Kidney (tissue), 14 donors: ENCODE data around the gene DLG4. TPM values are rescaled to one million over a fixed set of nuclear protein-coding genes. Genes with fewer than 3 reads are reported as not detected.
"Not testable (repeated sequence)": the region's sequence is repeated elsewhere in the genome, so short reads cannot be mapped to it uniquely, and the experiment has no call there.

Experiments
- DNase-seq, 5 donors: peaks; one replicate each; pipeline ENCODE4 v3.0.0-alpha.2; 2013 to 2020
- FAIRE-seq: peaks from 2 replicates; lab custom pipeline; 2012; peaks lifted over from hg19 to GRCh38; lab: Jason Lieb, UNC
- H3K27ac ChIP-seq, 2 donors: one replicate each; pipeline ENCODE4 v1.7.0; 2013; ENCODE audit warnings: low read depth in 2 of 2, low read length in 2 of 2, inconsistent platforms in 1 of 2
- H3K27me3 ChIP-seq: one replicate; pipeline ENCODE4 v1.7.1; 2013; ENCODE audit warnings: low read length, inconsistent platforms; ENCODE audit not compliant: control insufficient read depth, insufficient read depth
- H3K36me3 ChIP-seq, 3 donors: one replicate each; pipeline versions ENCODE4 v1.7.0 to v1.7.1; 2013; ENCODE audit warnings: low read length in 3 of 3, control low read depth in 1 of 3, inconsistent platforms in 1 of 3; ENCODE audit not compliant: insufficient read depth in 3 of 3, control insufficient read depth in 2 of 3
- H3K4me1 ChIP-seq, 3 donors: one replicate each; pipeline versions ENCODE4 v1.7.0 to v1.7.1; 2013; ENCODE audit warnings: low read length in 3 of 3, inconsistent platforms in 1 of 3, low read depth in 1 of 3; ENCODE audit not compliant: control insufficient read depth in 2 of 3, insufficient read depth in 2 of 3
- H3K4me3 ChIP-seq, 3 donors: one replicate each; pipeline versions ENCODE4 v1.7.0 to v1.8.1; 2013; ENCODE audit warnings: low read length in 3 of 3, control low read depth in 1 of 3, inconsistent platforms in 1 of 3
- H3K9ac ChIP-seq, 3 donors: one replicate each; pipeline versions ENCODE4 v1.7.0 to v1.7.1; 2013; ENCODE audit warnings: low read length in 3 of 3, control low read depth in 1 of 3, inconsistent platforms in 1 of 3
- H3K9me3 ChIP-seq, 3 donors: one replicate each; pipeline versions ENCODE4 v1.7.0 to v1.7.1; 2013; ENCODE audit warnings: low read length in 3 of 3, control low read depth in 1 of 3, inconsistent platforms in 1 of 3; ENCODE audit not compliant: control insufficient read depth in 2 of 3, insufficient read depth in 1 of 3
- CTCF ChIP-seq: IDR thresholded peaks from 3 replicates; pipeline ENCODE4 v1.5.1; 2012; ENCODE audit warnings: mild to moderate bottlenecking, moderate library complexity, borderline replicate concordance; ENCODE audit not compliant: insufficient read depth; ENCODE audit errors: extremely low read depth
- intact Hi-C: fragments of 100-400 bp; cut with DNase I; formaldehyde crosslinking; loops from one replicate; pipeline ENCODE4 v1.11.1; 2022
- polyA plus RNA-seq: library from polyadenylated mRNA; stranded (reverse); fragments of 350-450 nt; fragmentation: Illumina TruSeq; extraction: RNeasy Lipid Tissue Mini Kit (QIAGEN cat#74804); gene quantifications from one replicate; pipeline ENCODE4 v1.2.3, GENCODE V29; 2014; ENCODE audit warnings: low read depth, low replicate concordance; ENCODE audit not compliant: insufficient read depth
- total RNA-seq: library from RNA; stranded (reverse); fragmentation: NEBNext Ultra II Directional; extraction: Animal tissue kit (Norgen Biotek cat#: 25700); gene quantifications from one replicate; pipeline ENCODE4 v1.2.1, GENCODE V29; 2021
- donor health status: control.
- donor health status: control.
- donor health status: control.
- donor health status: control.
- donor health status: control.
- donor health status: DM: yes; HTN: yes; CAD: no.
- donor health status: Normal renal cell carcinoma (clear cell type).

The DLG4 gene
- total and polyA plus RNA-seq, 2 donors from 2014 or later = 6.6 to 18.9 TPM

- no peaks in the 10 kb centered on the region for H3K9me3 ChIP-seq
- no peaks in the 10 kb centered on the region for H3K27me3 ChIP-seq
- H3K9ac ChIP-seq = no peak overlapping the region
- no peak for TF ChIP-seq CTCF
- intact Hi-C loops = no loop called here
- no peak overlapping the region for H3K4me3 ChIP-seq
- no peaks in the 10 kb centered on the region for H3K36me3 ChIP-seq
- peaks cover 0 to 3% (median 3%) of the 10 kb centered on the region in 3 donors for H3K4me1 ChIP-seq
- peak; percentile 80 to 94 (median 89) for DNase-seq
- H3K27ac ChIP-seq = no peak overlapping the region
- FAIRE-seq = no peak
These were observed 35.5 kb downstream of the DLG4 start for GRCh38 chr17:7184091-7184488.

- DNase-seq = no peak
- FAIRE-seq = no peak
- Histone ChIP-seq H3K9ac (no peak overlapping the region), H3K4me1 (peaks cover 0 to 3% (median 3%) of the 10 kb centered on the region in 3 donors), H3K36me3 (no peaks in the 10 kb centered on the region), H3K27me3 (no peaks in the 10 kb centered on the region), H3K4me3 (no peak overlapping the region), H3K27ac (no peak overlapping the region), H3K9me3 (no peaks in the 10 kb centered on the region)
- intact Hi-C loops = no loop called here
- no peak for TF ChIP-seq CTCF
These were observed 36.1 kb downstream of the DLG4 start for GRCh38 chr17:7183433-7184090.

GRCh38 chr17:7182101-7182500 is 37.5 kb downstream of the DLG4 start:
- peaks cover 0 to 12% (median 8%) of the 10 kb centered on the region in 3 donors for H3K4me1 ChIP-seq
- H3K27ac ChIP-seq, H3K36me3 ChIP-seq, H3K9ac ChIP-seq, H3K9me3 ChIP-seq, DNase-seq, H3K27me3 ChIP-seq, intact Hi-C loops, FAIRE-seq, H3K4me3 ChIP-seq: not testable (repeated sequence)

- H3K4me3 ChIP-seq = no peak within 1 kb of the TSS
- no peak for FAIRE-seq
- H3K4me1 ChIP-seq = peaks cover 7 to 13% (median 10%) of the 10 kb centered on the region in 3 donors
- peak in 1 of 5 donors; percentile 42 for DNase-seq
- intact Hi-C loops = no loop called here
- no peak within 1 kb of the TSS for H3K27ac ChIP-seq
- TF ChIP-seq CTCF = no peak
- no peaks in the 10 kb centered on the region for H3K9me3 ChIP-seq
- no peak within 1 kb of the TSS for H3K9ac ChIP-seq
- H3K36me3 ChIP-seq = no peaks in the 10 kb centered on the region
- H3K27me3 ChIP-seq = no peaks in the 10 kb centered on the region
These were observed 40.0 kb downstream of the DLG4 start, which contains the start of gene ASGR1 for GRCh38 chr17:7179317-7180254. Gene ASGR1 (minus strand): TSS chr17:7179370. CDS start chr17:7178563, 807 bp downstream.
